Measurements from ENCODE around the gene RAX2.
A peak's percentile ranks its signal among the peaks of the same experiment; 100 is the strongest.
"Not testable (repeated sequence)": the region's sequence is repeated elsewhere in the genome, so short reads cannot be mapped to it uniquely, and the experiment has no call there.

Gene RAX2

GRCh38 chr19:3761382-3762129 lies 10.5 kb downstream of the RAX2 start, which contains the start of gene APBA3:
TSS of gene APBA3 (minus strand) at chr19:3761692. CDS start at chr19:3760264, 1,428 bp downstream.
- ATAC-seq = peak; percentile 62
- Mint-ChIP-seq H3K27me3 (no peaks in the 10 kb centered on the region), H3K9me3 (no peaks in the 10 kb centered on the region), H3K27ac (peak within 1 kb of the TSS; percentile 100), H3K4me1 (peaks cover 50% of the 10 kb centered on the region), H3K4me3 (peak within 1 kb of the TSS; percentile 97 to 100)
- DNase-seq = peak; percentile 97

- Mint-ChIP-seq H3K4me3 (peak overlapping the region; percentile 97 to 100), H3K27ac (peak overlapping the region; percentile 98 to 100), H3K4me1 (peaks cover 46% of the 10 kb centered on the region), H3K27me3 (no peaks in the 10 kb centered on the region), H3K9me3 (no peaks in the 10 kb centered on the region)
- DNase-seq (no peak), ATAC-seq (no peak)
Measured at GRCh38 chr19:3760871-3761361, 11.1 kb downstream of the RAX2 start.

GRCh38 chr19:3759482-3760254 lies 12.4 kb downstream of the RAX2 start:
- DNase-seq = no peak
- Mint-ChIP-seq H3K4me1 (peaks cover 57% of the 10 kb centered on the region), H3K4me3 (peak overlapping the region; percentile 97 to 100), H3K27me3 (no peaks in the 10 kb centered on the region), H3K27ac (no peak overlapping the region), H3K9me3 (no peaks in the 10 kb centered on the region)
- no peak for ATAC-seq

- DNase-seq, H3K27me3 Mint-ChIP-seq, ATAC-seq, H3K4me3 Mint-ChIP-seq, H3K27ac Mint-ChIP-seq, H3K9me3 Mint-ChIP-seq: not testable (repeated sequence)
- peaks cover 57% of the 10 kb centered on the region for H3K4me1 Mint-ChIP-seq
Measured at GRCh38 chr19:3758297-3758696, 13.7 kb downstream of the RAX2 start.

- ATAC-seq, H3K4me3 Mint-ChIP-seq, DNase-seq, H3K27ac Mint-ChIP-seq, H3K9me3 Mint-ChIP-seq, H3K27me3 Mint-ChIP-seq: not testable (repeated sequence)
- H3K4me1 Mint-ChIP-seq = peaks cover 51% of the 10 kb centered on the region
Measured at GRCh38 chr19:3757705-3758104, 14.3 kb downstream of the RAX2 start.

GRCh38 chr19:3753631-3754410 lies 18.2 kb downstream of the RAX2 start:
- ATAC-seq = peak; percentile 52
- Mint-ChIP-seq H3K27ac (no peak overlapping the region), H3K4me1 (peaks cover 17% of the 10 kb centered on the region), H3K9me3 (no peaks in the 10 kb centered on the region), H3K4me3 (no peak overlapping the region), H3K27me3 (no peaks in the 10 kb centered on the region)
- no peak for DNase-seq

GRCh38 chr19:3752492-3752891 lies 19.5 kb downstream of the RAX2 start:
- ATAC-seq (no peak), DNase-seq (no peak)
- Mint-ChIP-seq H3K27ac (no peak overlapping the region), H3K27me3 (no peaks in the 10 kb centered on the region), H3K4me1 (peaks cover 17% of the 10 kb centered on the region), H3K4me3 (no peak overlapping the region), H3K9me3 (no peaks in the 10 kb centered on the region)

GRCh38 chr19:3751236-3751635 lies 20.8 kb downstream of the RAX2 start:
- no peaks in the 10 kb centered on the region for H3K27me3 Mint-ChIP-seq
- no peak overlapping the region for H3K4me3 Mint-ChIP-seq
- ATAC-seq (no peak), DNase-seq (no peak)
- no peak overlapping the region for H3K27ac Mint-ChIP-seq
- no peaks in the 10 kb centered on the region for H3K9me3 Mint-ChIP-seq
- H3K4me1 Mint-ChIP-seq = peaks cover 17% of the 10 kb centered on the region

GRCh38 chr19:3750211-3750610 lies 21.8 kb downstream of the RAX2 start:
- H3K4me3 Mint-ChIP-seq = no peak overlapping the region
- DNase-seq (no peak), ATAC-seq (no peak)
- H3K9me3 Mint-ChIP-seq = no peaks in the 10 kb centered on the region
- no peaks in the 10 kb centered on the region for H3K27me3 Mint-ChIP-seq
- H3K27ac Mint-ChIP-seq = no peak overlapping the region
- peaks cover 7% of the 10 kb centered on the region for H3K4me1 Mint-ChIP-seq

GRCh38 chr19:3748965-3749364 lies 23.1 kb downstream of the RAX2 start:
- DNase-seq = no peak
- H3K4me3 Mint-ChIP-seq = no peak overlapping the region
- H3K27me3 Mint-ChIP-seq = no peaks in the 10 kb centered on the region
- H3K9me3 Mint-ChIP-seq = no peaks in the 10 kb centered on the region
- no peak overlapping the region for H3K27ac Mint-ChIP-seq
- no peak for ATAC-seq
- no peaks in the 10 kb centered on the region for H3K4me1 Mint-ChIP-seq

- DNase-seq (no peak), ATAC-seq (no peak)
- peak overlapping the region in 1 of 2 donors; percentile 38 for H3K27ac Mint-ChIP-seq
- H3K9me3 Mint-ChIP-seq = no peaks in the 10 kb centered on the region
- H3K27me3 Mint-ChIP-seq = no peaks in the 10 kb centered on the region
- no peaks in the 10 kb centered on the region for H3K4me1 Mint-ChIP-seq
- no peak overlapping the region for H3K4me3 Mint-ChIP-seq
Measured at GRCh38 chr19:3746371-3747056, 25.5 kb downstream of the RAX2 start.

- H3K27me3 Mint-ChIP-seq = no peaks in the 10 kb centered on the region
- H3K9me3 Mint-ChIP-seq = no peaks in the 10 kb centered on the region
- H3K4me3 Mint-ChIP-seq = no peak overlapping the region
- no peaks in the 10 kb centered on the region for H3K4me1 Mint-ChIP-seq
- H3K27ac Mint-ChIP-seq = no peak overlapping the region
- ATAC-seq = no peak
- no peak for DNase-seq
Measured at GRCh38 chr19:3745363-3746045, 26.5 kb downstream of the RAX2 start.

GRCh38 chr19:3743486-3743885 lies 28.5 kb downstream of the RAX2 start:
- no peaks in the 10 kb centered on the region for H3K9me3 Mint-ChIP-seq
- H3K4me1 Mint-ChIP-seq = peaks cover 14% of the 10 kb centered on the region
- no peaks in the 10 kb centered on the region for H3K27me3 Mint-ChIP-seq
- no peak for ATAC-seq
- H3K4me3 Mint-ChIP-seq = no peak overlapping the region
- H3K27ac Mint-ChIP-seq = peak overlapping the region in 1 of 2 donors; percentile 46
- DNase-seq = no peak

- no peaks in the 10 kb centered on the region for H3K9me3 Mint-ChIP-seq
- peaks cover 18% of the 10 kb centered on the region for H3K4me1 Mint-ChIP-seq
- no peak overlapping the region for H3K4me3 Mint-ChIP-seq
- H3K27ac Mint-ChIP-seq = no peak overlapping the region
- H3K27me3 Mint-ChIP-seq = no peaks in the 10 kb centered on the region
- DNase-seq (no peak), ATAC-seq (no peak)
Measured at GRCh38 chr19:3740431-3740830, 31.6 kb downstream of the RAX2 start.
